HPDE6-E6E7 (cell line): ENCODE measurements around the gene TRIM65.
"Not testable (repeated sequence)": the region's sequence is repeated elsewhere in the genome, so short reads cannot be mapped to it uniquely, and the experiment has no call there.

ENCODE experiments used
- DNase-seq: peaks from one replicate; pipeline ENCODE4 v3.0.0; 2011; ENCODE audit warnings: missing footprints; ENCODE audit errors: extremely low spot score

The TRIM65 gene

DNA sequence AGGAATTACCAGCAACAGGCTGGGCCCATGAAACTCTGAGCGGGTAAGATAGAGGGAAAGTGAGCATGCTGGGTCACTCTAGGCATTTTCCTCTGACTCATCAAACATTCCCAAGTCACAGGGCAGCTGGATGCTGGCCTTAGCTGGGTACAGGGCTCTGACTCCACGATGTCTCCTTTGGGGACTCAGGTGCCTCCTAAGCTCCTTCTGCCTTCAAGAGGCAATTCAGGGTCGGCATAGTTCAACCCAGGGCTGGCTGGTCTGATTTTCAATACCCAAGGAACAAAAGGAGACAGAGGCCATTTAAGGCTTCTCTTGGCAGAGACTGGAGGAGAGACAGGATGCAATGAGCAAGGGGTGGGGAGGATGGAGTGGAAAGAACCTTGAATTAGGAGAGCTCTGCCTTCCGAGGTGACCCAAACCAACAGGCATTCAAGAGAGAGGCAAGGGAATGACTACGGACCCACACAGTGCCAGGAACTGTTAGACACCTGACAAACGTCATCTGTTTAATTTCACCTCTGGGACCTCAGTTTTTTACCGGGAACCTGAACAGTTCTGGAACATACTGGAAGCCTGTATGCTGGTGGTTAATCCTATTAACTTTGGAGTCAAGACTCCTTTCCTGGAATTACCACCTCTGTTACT, 42.5 kb downstream of the TRIM65 start:
- DNase-seq: peak; percentile 54

DNA sequence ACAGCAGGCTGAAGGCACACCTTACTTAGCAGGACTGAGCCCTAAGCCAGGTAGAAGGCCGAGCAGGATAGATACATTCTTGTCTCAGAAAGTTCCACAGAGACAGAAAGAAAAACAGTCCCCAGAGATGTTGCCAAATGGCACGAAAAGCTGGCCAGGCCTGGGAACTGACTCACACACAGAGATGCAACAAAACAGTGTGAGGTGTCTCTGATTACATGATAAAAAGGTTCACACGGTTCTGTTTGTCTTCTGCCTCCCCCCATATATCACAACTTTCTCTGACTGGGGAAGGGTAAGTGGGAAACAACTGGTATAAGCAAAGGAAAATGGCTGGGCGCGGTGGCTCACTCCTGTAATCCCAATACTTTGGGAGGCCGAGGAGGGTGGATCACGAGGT, 43.3 kb downstream of the TRIM65 start:
- no peak for DNase-seq

DNA sequence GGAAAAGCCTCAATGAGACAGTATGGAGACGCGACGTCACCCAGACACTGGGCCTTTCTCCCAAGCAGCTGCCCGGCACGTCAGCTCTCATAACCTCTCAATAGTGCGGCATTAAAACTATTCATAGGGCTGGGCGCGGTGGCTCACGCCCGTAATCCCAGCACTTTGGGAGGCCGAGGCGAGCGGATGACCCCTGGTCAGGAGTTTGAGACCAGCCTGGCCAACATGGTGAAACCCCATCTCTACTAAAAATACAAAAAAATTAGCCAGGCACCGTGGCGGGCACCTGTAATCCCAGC, 45.1 kb downstream of the TRIM65 start:
- not testable (repeated sequence) for DNase-seq

DNA sequence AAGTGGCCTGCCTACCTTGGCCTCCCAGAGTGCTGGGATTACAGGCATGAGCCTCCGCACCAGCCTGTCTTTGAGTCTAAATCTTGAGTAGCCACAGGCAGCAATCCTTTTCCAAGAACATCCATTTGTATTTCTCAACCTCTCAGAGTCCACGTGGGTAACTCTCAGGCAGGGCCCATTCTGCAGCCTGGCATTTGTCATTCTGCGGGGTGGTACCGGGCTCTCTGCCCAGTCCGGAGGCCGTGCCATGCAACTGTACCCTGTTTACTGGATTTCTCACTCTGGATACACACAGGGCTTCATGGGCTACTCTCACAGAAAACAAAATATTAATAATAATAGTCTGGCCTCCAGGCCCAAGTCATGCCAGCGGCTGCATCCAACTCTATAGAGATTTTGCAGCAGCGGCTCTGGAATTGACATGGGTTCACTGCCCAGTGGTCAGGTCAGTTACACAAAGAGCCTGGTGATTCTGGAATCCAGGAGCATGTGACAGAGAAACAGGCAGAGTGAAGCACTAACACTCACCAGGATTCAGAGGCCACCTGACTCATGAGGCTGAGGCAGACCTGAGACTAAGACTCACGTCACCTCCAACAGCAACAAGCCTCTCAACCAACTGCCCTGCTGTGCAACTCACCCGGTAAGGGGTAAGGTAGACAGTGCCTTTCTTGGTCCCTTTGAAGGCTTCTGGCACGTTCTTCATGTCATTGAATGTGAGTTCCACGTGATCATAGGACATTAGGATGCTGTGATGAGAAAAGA, 45.6 kb downstream of the TRIM65 start:
- DNase-seq: no peak

DNA sequence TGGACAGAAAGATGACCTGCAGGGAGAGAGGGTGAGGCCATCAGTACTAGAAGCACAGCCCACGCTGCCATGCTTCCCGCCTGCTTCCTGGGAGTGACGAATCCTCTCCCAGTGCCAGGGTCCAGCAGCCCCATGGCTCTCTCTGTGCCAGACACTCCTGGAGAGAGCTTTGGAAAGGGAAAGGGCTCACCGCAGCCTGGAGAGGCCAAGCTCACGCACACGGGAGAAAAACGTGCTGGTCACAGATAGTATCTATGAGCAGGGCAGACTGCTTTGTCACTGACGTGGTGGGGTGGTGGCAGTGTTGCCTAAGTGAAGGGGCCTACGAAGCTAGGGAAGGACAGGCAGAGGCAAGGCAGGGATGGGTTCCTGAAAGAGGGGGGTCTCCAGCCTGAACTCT, 47.0 kb downstream of the TRIM65 start:
- DNase-seq: no peak

DNA sequence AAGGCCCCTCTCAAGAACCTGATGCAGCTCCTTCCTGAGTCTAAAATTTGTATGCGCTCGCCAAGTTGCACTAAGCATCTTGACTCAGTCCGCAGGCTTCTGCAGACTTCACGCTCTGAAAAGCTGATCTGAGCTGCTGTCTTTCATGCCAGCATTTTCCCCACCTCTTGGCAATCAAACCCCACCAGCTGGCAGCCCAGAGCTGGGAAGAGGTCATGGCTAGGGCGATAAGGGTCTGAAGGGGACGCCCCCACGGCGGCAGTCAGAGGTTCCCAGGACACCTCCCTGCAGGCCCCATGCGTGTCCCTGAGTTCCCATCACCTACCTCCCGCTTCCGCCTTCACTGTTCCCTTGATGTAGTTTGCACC, 47.5 kb downstream of the TRIM65 start:
- no peak for DNase-seq

DNA sequence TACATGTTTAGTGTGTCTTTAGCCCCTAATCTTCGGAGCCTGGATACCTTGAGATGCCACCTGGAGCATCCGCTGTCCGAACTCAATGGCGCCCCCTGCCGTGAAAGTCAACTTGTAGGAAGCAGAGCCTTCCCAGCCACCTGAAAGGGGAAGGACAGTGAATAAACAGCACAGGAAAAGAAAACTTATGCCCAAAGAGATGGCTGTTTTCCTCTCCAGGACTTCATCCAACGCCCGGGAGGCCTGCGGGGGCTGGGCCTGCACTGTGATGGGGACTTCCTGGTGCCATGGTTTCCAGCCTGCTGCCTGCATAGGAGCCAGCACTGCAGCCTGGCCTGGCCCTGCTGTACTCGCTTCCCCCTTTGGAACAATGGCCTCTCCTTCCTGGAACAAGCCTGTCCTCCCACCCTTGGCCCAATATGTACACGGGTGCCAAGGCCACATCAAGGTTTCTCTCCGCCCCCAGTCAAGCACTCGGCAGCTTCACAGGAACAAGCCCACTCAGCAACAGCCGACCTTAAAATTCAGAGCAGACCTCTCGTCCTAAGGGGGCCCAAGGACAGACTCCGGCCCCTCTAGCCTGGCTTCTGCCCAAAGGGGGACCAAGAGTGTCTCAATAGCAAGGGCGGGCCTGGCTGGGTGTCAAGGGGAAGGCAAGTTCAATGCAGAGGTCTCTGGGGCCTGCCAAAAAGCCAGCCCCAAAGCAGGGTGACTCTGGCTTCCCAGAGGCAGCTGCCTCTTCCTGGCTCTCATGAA, 48.0 kb downstream of the TRIM65 start:
- peak; percentile 46 for DNase-seq

DNA sequence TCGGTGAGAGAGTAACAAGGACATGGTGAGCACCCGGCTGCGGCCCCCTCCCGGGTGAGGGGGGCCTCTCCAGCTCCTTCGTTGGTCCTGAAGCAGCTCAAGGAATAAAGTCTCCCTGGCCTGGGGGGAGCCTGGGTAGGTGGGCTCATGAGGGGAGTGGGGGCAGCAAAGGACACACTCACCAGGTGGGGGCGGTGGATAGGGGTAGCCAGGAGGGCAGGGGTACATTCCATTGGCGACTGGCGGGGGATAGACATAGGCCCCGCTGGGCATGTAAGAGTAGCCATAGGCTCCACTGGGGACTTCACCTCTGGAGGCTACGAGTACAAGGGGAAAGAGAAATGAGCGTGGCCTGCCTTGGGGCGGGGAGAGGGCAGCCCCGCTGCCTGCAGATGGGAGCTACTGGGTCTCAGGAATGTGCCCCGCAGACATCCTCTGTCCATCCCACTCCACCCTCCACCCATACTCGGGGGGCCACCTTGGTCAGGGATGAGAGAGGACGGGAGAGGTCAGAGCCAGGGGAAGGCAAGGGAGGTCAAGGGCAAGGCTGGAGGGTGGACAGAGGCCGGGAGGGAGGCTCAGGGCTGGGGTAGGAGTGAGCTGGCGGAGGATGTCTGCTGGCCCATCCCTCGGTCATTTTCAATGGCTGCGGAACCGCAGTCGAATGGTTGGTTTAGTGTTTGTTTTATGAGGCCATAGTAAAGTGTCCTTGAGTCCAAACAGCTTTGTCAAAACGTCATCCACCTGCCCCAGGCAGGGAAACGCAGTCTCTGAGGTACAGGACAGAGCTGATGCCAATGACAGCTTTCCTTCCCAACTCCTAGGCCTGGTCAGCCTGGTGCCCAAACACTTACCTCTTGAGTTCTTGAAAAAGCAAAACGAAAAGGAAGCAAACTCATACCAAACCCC, 48.9 kb downstream of the TRIM65 start:
- no peak for DNase-seq

DNA sequence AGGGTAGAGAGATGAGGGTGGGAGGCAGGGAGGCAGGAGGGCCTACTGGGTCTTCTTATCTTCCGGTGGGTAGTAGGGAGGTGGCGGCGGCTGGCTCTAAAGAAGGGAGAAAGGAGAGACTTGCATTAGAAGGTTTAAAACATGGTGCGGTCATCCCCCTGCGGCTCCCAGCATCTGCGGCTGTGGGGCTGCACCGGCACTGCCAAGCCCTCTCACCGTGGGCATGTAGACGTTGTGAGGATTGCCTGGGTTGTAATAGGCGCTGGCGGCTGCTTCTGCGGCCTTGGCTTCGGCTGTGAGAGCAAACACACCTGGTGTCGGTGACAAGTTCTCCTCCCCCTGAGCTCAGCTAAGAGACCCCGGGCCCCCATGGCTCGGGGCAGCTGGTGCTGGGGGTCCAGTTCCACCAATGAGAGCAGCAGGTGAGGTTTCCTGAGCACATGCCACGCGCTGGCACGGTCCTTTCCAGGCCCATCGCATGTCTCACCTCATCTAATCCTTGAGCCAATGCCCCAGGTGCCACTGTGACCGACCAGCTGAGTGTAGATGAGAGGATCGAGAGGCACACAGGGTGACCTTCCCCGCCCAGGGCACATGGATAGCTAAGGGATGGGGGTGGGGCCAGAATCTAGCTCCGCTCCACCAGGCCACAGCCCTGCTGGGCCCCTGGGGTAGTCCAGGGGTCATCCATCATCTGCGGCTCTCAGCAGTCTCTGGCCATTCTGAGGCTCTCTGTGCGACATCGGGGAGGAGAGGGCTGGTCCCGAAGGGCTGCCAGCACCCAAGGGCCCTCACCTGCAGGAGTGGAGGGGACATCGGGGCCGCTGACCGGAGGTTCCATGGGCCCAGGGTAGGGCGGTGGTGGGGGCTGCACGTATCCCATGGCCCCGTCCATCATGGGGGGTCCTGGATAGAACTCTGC, 49.8 kb downstream of the TRIM65 start:
- no peak for DNase-seq

DNA sequence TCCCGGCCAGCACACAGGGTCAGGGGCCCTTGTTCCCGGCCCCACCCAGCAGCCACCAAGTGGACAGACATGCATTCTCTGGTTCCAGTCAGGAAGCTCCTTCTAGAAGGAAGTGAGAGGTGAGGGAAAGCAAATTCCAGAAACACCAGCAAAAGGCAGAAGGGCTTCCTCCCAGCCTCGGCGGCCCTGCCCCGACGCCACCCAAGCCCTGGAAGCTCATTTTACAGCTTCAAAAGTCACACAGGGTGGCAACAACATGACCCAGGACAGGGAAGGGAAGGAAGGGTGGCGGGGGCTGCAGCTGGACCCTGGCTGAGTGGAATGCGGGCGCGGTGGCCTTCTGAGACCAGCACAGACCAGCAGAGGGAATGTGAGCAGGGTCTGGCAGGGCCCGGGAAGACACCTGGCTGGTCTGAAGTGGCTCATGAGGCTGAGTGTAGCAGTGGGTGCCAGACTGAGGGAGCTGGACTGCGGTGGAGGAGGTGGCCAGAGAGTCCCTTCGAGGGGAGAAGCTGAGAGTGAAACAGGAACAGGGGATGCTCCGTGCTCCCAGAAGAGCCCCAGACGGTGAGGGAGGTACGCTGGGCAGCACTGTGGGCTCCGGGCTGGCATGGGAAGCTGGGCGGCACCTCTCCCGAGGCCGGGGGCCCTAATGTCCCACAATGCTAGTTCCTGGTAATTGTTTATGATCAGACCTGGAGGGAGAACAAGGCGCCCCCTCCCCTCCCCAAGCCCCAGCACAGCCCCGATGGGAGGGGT, 50.6 kb downstream of the TRIM65 start:
- DNase-seq: no peak

DNA sequence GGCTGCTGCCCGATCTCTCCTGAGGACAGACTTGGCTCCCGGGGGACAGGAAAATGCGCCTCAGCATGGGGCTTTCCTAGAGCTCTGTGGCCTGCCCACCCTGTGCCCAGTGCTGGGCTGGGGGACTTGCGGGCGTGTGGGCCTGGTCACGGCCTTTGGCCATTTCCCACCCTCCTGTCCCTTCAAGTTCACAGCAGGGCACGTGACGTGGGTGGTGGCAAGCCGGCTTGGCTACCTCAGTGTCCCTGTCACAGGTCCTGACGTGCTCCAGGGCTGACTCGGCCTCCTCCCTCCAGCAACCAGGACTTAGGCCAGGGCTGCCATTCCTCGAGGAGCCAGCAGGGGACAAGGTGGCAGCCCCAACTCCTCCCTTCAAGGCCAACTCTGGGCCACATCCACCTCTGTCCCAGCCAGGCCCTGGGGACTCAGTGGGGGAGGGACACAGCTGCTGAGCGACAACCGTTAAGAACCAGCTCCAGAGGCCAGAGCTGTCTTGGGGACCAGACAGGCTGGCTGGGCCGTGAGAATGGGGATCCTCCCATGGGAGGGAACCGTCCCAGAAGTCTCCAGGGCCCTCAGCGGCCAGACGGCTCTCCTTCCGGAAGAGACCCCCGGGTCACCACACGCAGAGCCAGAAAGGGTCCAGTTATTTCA, 51.6 kb downstream of the TRIM65 start:
- DNase-seq: peak; percentile 89

DNA sequence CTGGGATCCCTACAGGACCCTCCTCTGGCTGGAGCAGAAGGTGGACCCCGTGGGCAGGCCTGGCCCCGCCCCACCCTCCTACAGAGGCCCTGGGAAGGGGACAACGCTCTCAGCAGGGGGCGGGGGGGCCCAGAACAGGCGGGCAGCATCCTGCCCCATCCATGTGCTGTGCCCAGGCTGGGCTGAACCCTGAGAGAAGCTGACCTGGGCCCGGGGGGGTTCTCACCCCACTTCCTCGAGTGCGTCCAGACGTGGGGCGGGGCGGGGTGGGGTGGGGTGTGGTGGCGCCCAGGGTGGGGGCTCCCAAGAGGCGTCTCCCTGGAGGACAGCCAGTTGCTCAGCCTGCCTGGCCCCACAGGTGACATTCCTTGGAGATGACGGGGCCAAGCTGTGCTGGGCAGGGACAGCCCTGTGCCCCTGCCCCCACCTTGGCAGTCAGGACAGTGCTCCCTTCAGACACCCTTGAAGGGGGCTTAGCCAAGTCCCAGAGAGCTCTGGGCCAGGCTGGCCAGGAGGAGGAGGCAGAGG, 52.2 kb downstream of the TRIM65 start:
- DNase-seq: peak; percentile 71

DNA sequence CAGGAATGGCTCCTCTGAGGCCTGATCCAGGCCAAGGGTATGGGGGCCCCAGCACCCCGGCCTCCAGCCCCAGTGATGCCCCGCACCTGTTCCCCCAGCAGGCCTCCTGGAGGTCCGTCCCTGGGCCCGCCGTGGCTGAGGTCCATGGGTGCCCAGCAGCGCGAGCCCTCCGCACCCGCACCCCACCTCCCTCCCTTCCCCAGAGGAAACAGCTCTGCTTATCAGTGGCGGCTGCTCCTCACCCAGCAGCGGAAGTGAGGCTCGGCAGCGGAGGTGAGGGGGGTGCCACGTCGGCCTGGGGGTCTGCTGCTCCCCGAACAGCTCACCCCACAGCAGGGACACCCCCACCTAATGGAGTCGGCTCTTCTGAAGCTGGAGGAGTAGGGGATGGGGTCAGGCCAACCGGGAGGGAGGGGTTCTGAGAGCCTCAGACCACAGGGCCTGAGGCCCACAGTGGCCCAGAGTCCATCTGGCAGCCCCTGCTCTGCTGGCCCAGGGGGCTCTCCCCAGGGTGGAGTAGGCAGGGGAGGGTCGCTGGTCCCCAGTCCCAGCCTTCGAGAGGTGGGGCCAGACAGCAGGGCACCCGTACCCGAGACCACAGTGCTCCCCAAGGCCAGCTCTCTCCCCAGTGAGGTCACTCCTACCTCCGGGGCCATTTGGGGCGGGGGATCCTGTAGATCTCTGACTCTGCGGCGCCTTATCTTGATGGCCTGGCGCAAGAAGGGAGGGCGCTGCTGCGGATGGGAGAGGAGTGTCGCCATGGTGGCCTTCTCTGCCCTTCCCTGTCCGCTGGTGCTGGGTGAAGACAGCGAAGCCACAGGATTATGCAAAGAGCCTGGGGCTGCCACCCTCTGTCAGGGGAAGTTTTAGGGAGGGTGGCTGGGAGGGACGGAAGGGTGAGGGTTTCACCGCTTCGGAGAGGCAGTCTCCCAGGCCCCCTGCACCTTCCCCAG, 52.9 kb downstream of the TRIM65 start, which contains the start of gene UNC13D:
Gene UNC13D, minus strand, starts transcription at position 828 of the 953 bp plus-strand sequence. Its CDS starts 67 bp downstream, at position 761.
- DNase-seq: peak; percentile 40

DNA sequence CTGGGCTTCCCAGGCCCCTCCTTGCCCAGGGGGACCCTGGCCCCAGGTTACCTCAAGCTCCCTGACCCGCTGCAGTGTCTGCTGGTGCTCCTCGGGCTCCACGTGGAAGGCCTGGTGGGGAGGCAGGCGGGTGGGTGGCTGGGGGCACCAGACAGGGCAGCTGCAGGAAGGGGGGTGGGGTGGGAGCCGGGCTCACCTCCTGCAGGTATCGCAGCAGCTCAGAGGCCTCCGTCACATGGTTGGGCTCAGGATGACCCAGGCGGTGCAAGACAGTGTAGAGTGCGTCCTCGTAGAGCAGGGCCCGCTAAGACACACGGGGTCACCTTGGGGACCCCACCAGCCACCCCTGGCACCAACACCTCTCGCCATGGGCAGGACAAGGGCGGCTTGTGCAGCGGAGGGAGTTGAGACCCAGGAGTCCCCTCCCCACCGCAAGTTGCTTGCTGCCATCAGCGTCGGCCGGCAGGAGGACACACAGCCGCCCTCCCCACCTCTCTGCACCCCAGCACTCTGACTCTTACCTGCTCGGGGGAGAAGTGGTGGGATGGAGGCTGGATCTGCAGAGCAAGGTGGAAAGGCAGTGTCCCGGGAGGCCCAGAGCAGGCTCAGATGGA, 53.7 kb downstream of the TRIM65 start:
- no peak for DNase-seq

DNA sequence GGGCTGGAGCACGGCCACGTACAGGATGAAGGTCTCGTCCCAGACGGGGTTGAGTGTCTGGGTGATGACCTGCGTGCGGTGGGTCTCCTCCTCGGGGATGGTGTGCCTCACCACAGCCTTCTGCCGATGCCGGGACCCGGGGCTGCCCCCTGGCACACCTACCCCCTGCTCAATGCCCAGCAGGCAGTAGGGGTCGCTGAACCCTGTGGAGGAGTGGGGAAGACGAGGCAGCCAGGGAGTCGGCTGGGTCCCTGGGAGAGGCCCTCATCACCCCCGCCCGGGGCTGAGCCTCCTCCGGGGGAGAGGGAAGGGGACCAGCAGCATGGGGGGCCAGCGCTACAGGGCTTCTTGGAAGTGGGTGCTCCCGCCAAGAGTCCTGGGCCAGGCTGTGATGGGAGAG, 54.3 kb downstream of the TRIM65 start:
- no peak for DNase-seq

DNA sequence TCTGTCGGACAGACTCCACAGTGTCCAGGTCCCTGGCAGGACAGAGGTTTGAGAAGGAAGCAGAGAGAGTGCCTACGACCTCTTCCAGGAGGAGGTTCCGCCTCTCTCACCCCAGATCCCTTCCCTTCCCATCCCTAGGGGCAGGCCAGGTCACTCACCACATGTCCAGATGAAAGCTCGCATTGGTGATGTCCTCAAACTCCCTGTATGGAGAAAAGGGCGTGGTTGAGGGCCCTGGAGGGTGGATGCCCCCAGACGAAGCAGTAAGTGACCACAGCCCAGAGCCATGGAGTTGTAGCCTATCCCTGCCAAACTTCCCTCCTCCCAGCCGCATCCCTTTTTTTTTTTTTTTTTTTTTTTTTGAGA, 56.0 kb downstream of the TRIM65 start:
- DNase-seq: no peak

DNA sequence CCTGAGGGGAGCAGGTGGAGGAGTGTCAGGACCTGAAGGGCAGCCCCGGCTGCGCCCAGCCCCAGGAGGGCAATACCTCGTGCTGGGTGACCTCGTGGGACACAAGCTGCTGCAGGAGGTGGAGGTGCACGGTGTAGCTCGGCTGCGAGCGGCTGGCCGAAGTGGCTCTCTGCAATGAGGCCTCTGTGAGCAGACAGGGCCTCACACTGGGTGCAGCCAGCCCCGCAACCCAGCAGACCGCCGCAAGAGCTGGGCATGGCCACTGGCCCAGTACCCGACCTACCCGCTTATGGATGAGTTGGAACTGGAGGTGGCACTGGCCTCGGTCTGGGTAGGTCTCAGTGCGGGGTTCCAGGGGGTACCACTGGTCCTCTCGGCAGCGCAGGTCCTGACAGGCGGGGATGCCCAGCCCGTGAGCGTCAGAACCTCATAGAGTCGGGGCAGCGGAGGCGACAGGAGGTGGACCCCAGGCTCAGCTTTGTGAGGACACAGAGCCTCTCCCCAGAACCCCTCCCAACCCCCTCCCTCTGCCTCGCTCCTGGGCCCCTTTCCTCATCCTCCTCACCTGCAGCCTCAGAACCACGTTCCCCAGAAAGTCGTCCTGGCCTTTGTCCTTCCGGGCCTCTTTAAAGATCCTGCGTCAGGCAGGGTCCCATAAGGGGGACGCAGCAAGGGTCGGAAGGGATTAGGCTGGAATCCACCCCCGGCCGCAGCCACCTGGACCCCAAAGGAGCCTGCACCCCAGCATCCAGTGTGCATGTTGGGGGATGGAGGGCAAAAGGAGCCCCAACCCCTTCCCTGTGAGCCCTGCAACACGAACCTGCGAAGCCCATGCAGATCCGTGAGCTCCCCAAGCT, 56.6 kb downstream of the TRIM65 start:
- no peak for DNase-seq
